COR-L47 (cell line): ENCODE results near the gene GDI1.

ENCODE experiments used
- DNase-seq: peaks from one replicate; lab custom pipeline; 2025; lab: John Stamatoyannopoulos, UW

The GDI1 gene

GRCh38 chrX:154437971-154438893 is 1.3 kb downstream of the GDI1 start:
- no peak for DNase-seq

- no peak for DNase-seq
These were observed 2.9 kb downstream of the GDI1 start for GRCh38 chrX:154439841-154440240.

- DNase-seq: no peak
These were observed 3.8 kb downstream of the GDI1 start for GRCh38 chrX:154440623-154441357.

- no peak for DNase-seq
These were observed 4.6 kb downstream of the GDI1 start for GRCh38 chrX:154441564-154441963.

- no peak for DNase-seq
These were observed 5.2 kb downstream of the GDI1 start for GRCh38 chrX:154441984-154442707.

GRCh38 chrX:154443479-154443910 is 6.5 kb downstream of the GDI1 start:
- no peak for DNase-seq

- DNase-seq: peak; percentile 55
These were observed 7.2 kb downstream of the GDI1 start, which contains the start of gene FAM50A for GRCh38 chrX:154443992-154444754. TSS of gene FAM50A (plus strand) at chrX:154444141. CDS start at chrX:154444236, 95 bp downstream.

- DNase-seq: no peak
These were observed 7.8 kb downstream of the GDI1 start for GRCh38 chrX:154444755-154445246.

- DNase-seq: no peak
These were observed 8.8 kb downstream of the GDI1 start for GRCh38 chrX:154445776-154446175.

GRCh38 chrX:154446430-154446829 is 9.5 kb downstream of the GDI1 start:
- no peak for DNase-seq

- DNase-seq: no peak
These were observed 11.5 kb downstream of the GDI1 start for GRCh38 chrX:154448484-154448883.

GRCh38 chrX:154449618-154450017 is 12.7 kb downstream of the GDI1 start:
- no peak for DNase-seq

- no peak for DNase-seq
These were observed 13.4 kb downstream of the GDI1 start for GRCh38 chrX:154450312-154450711.

- DNase-seq: no peak
These were observed 15.9 kb downstream of the GDI1 start for GRCh38 chrX:154452823-154453222.

- DNase-seq: no peak
These were observed 20.6 kb downstream of the GDI1 start for GRCh38 chrX:154457491-154458115.

- peak; percentile 20 for DNase-seq
These were observed 21.4 kb downstream of the GDI1 start, which contains the start of gene PLXNA3 for GRCh38 chrX:154458116-154458953. TSS of gene PLXNA3 (plus strand) at chrX:154458281. CDS start at chrX:154460184, 1,903 bp downstream.

- peak; percentile 19 for DNase-seq
These were observed 22.2 kb downstream of the GDI1 start for GRCh38 chrX:154458954-154459778.

GRCh38 chrX:154459832-154460231 is 22.9 kb downstream of the GDI1 start:
- DNase-seq: no peak

- no peak for DNase-seq
These were observed 23.4 kb downstream of the GDI1 start for GRCh38 chrX:154460326-154460725.
